Progenitor cell of endocrine pancreas (in vitro differentiated cells): ENCODE measurements around the gene SIX3. TPM values are rescaled to one million over a fixed set of nuclear protein-coding genes. Genes with fewer than 3 reads are reported as not detected.

Experiments used
- DNase-seq: peaks from one replicate; pipeline ENCODE4 v3.0.0; 2021; ENCODE audit warnings: low spot score; ENCODE audit not compliant: unreplicated experiment
- H3K27ac Mint-ChIP-seq: 2 replicates; pipeline ENCODE4 v1.8.0; 2021; ENCODE audit warnings: mild to moderate bottlenecking, moderate library complexity, mixed read lengths
- H3K27me3 Mint-ChIP-seq: 2 replicates; pipeline ENCODE4 v1.8.0; 2021; ENCODE audit warnings: mixed read lengths
- H3K36me3 Mint-ChIP-seq: 2 replicates; pipeline ENCODE4 v1.8.0; 2022; ENCODE audit warnings: mixed read lengths; ENCODE audit not compliant: insufficient read depth
- H3K4me1 Mint-ChIP-seq: 2 replicates; pipeline ENCODE4 v1.8.0; 2021; ENCODE audit warnings: low read depth, mixed read lengths
- H3K4me3 Mint-ChIP-seq: 2 replicates; pipeline ENCODE4 v1.8.0; 2021; ENCODE audit warnings: low read depth, mild to moderate bottlenecking, moderate library complexity, mixed read lengths
- H3K9me3 Mint-ChIP-seq: 2 replicates; pipeline ENCODE4 v1.8.0; 2021; ENCODE audit warnings: low read depth, mixed read lengths
- total RNA-seq: library from RNA; stranded (reverse); gene quantifications from 2 replicates; pipeline ENCODE4 v1.2.1, GENCODE V29; 2021
- TF ChIP-seq, protein P1 (sequence below): fragments of 200-600 bp; sonication (generic); IDR thresholded peaks from one replicate; pipeline ENCODE4 v1.5.0; 2021; ENCODE audit warnings: antibody characterized with exemption, mild to moderate bottlenecking; ENCODE audit not compliant: unreplicated experiment

The SIX3 gene
- total RNA-seq, 1 donor from 2014 or later: not detected

DNA sequence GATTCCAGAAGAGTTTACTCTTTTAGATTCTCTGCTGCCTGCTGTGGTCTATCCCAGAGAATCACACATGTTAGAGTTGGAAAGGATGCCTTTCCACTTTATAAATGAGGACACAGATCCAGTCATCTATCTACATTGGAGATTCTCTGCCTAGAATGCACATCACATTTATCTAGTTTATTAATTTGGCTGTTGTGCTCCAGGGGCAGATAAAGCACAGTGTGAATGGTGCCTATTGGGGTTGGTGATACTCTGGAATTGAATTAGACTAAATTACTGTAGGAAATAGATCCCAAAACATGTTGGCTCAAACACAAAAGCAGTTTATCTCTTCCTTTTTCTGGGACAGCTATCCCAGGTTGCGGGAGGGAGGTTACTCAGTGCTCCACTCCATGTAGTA, 52.9 kb downstream of the SIX3 start:
- Mint-ChIP-seq H3K4me3 (no peak overlapping the region), H3K36me3 (no peaks in the 10 kb centered on the region), H3K4me1 (no peaks in the 10 kb centered on the region), H3K27me3 (peaks cover 73% of the 10 kb centered on the region), H3K9me3 (peaks cover 5% of the 10 kb centered on the region), H3K27ac (no peak overlapping the region)
- TF ChIP-seq, protein P1, sequence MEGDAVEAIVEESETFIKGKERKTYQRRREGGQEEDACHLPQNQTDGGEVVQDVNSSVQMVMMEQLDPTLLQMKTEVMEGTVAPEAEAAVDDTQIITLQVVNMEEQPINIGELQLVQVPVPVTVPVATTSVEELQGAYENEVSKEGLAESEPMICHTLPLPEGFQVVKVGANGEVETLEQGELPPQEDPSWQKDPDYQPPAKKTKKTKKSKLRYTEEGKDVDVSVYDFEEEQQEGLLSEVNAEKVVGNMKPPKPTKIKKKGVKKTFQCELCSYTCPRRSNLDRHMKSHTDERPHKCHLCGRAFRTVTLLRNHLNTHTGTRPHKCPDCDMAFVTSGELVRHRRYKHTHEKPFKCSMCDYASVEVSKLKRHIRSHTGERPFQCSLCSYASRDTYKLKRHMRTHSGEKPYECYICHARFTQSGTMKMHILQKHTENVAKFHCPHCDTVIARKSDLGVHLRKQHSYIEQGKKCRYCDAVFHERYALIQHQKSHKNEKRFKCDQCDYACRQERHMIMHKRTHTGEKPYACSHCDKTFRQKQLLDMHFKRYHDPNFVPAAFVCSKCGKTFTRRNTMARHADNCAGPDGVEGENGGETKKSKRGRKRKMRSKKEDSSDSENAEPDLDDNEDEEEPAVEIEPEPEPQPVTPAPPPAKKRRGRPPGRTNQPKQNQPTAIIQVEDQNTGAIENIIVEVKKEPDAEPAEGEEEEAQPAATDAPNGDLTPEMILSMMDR: no peak
- DNase-seq: no peak

Other genes starting within 250 kb of the SIX3 start
- 4.0 and 7.0 TPM in 2 replicates for gene SIX2, start 67.8 kb downstream of the SIX3 start, total RNA-seq